ENCODE data around the gene PRDM11.

Gene PRDM11

DNA sequence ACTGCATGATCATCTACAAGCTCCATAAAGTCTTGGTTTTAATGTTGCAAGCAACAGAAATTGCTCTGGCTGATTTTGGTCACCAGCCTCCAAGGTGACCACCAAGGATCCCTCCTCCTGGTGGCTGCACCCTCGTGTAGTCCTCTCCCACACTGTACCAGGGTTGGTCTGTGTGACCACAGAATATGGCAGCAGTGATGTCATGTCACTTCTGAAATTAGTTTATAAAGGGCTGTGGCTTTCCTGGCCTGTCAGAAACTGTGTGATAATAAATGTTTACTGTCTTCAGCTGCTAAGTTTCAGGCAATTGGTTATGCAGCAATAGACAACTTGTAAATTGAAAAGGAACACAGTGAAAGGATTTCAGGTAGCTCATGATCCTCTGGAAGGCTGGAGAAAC, 5.3 kb upstream of the PRDM11 start:
- DNase-seq (ENCODE audit: insufficient read length, low spot score) (no peak), FAIRE-seq (no peak)

DNA sequence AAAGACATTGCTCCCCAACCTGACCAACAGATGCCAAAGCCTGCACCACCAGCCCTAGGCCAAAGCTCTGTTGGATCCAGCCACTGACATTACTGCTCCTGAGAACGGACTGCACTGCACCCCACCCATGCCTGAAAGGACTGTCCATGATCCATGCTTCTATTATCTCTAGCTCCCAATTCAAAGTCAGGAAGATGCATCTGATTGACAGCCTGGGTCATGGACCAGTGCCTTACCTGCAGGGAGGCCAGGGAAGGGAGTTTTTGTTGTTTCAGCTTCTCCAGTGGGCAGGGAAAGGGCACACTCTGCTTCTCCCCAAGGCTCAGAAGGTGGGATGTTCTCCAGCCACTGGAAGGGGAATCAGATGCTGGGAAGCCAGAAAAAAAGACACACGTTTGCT, 4.8 kb upstream of the PRDM11 start:
- DNase-seq (ENCODE audit: insufficient read length, low spot score) (no peak), FAIRE-seq (no peak)

DNA sequence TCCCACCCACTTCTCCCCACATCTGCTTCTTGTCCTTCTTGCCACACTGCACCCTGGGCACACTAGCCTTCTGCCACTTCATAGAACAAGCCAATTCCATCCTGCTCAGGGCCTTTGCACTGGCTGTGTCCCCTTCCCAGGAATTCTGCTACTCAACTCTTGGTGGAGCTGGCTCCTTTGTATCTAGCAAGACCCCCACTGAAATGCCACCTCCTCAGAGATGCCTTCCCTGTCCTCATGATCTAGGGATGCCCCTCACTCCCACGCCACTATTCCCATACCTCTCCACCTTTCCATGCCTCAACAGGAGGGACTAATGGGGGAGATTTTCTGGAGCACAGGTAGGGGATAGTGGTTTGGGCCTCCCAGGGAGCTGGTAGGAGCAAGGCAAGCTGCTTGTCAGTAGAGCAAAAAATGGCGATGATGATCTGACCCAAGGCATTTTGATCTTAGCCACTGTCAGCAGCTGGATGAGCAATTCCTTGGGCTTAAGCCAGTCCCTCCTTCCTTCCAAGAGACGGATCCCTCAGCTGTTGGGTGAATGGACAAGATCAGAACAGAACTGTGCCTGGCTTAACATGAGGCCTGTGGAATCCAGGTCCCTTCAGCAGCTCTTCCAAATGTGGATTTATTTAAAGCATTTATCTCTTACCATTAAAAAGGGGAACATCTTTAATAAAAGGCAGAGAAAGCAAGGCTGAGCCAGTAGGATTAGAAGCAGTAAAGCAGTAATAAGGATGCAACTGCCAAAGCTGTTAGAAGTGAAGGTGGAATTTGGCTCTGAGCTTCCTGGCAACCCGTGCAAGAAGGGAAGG, 4.0 kb upstream of the PRDM11 start:
- DNase-seq (ENCODE audit: insufficient read length, low spot score) (no peak), FAIRE-seq (no peak)

DNA sequence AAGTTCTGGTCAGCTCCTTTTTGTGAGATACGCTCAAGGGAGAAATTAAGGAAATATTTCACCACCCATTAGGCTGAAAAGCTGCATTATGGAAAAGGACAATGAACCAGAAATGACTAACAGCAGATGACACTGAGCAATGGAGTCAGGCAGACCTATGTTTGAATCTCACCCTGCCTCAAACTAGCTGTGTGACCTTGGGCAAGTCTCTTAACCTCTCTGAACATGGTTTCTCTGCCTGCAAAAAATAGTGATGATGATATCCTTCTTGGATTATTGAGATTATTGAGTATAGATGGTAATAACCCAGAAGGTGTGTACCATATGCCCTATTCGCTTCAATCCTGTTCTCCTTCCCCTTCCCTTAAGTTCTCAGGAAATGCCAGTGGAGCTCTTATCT, 2.9 kb upstream of the PRDM11 start:
- FAIRE-seq = no peak
- no peak for DNase-seq (ENCODE audit: insufficient read length, low spot score)

DNA sequence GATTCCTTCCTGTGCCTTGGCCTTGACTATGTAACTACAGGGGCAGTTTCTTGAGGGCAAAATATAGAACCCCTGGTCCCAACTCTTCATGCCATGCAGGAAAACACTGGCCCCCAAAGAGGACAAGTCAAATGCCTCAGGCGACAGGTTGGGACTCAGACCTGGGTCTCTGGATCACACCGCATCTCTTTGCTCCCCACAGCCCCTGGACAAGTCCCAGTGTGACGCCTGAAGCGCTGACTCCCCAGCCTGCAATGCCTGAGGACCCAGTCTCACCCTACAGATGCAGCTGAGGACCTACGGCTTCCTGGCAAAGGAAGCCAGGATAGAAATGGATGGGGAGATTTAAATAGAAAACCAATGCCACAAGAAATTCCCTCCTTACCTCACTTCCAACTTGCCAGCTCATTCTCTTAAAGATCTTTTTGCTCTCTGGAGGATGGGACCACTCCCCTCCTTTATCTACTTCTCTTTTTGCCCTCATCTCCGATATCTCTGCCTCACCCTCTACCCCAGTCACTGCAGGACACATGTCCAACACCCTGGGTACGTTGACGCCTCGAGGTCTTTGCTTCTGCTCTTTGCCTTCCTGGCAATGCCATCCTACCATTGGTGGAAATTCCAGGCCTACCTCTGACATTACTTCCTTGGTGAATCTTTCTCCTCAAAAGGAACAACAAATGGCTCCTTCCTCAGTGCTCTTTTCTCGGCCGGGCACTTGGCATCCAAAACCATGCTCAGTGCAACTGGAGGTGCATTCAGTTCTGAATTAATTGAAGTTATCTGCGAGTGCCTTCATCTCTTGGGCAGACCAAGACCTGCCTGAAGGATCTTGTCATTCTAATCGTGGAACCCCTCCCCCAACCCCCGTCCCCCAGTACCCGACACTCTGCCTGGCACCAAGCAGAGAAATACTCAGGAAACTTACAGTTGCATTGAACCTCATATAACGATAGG, 2.0 kb upstream of the PRDM11 start:
- FAIRE-seq = no peak
- no peak for DNase-seq (ENCODE audit: insufficient read length, low spot score)

DNA sequence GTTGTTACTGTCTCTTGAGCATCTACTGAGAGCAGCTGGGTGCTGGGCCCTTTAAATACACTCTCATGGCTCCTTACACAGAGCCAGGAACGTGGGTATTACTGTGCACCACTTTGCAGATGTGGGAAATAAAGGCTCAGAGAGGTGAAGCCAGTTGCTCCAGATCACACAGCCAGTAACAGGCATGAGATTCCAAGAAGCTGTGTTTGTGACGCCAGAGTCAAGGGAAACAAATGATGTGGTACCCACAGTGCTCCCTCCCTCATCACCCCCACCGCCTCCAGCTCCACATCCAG, 1.4 kb upstream of the PRDM11 start:
- DNase-seq (ENCODE audit: insufficient read length, low spot score) = no peak
- no peak for FAIRE-seq

DNA sequence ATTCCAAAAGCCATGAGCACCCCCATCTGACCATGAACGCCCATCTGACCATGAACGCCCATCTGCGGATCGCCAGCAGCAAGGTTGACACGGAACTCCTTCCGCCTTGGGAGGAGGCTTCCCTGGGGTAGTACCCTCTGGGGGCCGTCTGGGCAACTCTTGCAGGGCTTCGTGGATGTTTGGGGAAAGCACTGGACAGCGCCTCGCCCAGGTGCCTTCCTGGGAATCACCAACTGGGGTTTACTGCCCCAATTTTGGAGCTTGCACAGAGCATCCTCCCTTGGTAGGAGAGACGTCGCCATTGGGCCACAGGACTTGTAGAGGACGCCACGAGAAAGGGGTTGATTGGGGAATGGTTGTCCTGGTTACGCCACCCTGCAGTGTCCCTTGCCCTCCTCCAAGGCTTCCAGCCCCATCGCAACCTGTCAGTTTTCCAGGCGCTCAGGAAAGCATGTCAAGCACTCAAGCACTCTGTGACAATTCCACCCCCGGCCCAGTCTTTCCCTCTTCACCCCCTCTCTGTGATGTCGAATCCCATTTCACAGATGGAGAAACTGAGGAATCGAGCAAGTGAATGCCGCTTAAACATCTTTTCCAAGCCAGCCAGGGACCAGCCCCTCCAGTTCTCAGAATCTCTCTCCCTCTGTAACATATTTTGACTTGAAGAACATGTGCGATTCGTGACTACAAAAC, 914 bp upstream of the PRDM11 start:
- no peak for DNase-seq (ENCODE audit: insufficient read length, low spot score)
- no peak for FAIRE-seq

DNA sequence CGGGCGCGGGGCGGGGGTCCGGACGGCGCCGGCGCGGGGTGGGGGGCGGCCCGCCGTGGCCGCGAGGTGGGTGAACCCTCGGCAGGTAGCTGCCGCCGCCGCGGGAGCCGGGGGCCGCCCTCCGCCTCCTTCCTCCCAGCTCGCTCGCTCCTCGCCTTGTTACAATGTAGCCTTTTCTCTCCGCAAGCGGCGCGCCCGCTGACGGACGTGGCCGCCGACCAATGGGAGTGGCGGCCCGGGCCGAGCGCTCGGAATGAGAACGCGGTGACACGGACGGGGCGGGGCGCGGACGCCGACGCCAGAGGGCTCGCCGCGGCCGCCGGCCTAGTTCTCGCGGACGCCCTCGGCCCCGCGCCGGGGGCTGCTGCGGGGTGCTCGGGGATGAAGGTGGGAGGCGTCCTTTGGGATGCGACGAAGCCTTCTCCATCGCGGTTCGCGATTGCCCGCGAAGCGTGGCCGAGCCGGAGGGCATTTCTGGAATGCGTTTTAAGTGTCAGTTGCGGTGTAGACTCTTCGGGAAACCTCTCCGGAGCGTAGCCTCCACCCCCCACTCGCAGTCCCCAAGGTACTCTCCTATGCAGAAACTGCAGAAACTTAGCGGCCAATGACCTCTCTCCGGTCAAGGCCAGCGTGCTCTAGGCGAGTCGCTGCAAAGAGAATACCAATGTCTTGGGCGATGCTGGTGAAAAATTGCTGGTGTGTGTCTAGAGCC, 734 bp downstream of the PRDM11 start:
- DNase-seq (ENCODE audit: insufficient read length, low spot score) (peak; percentile 99), FAIRE-seq (peak; percentile 89)

DNA sequence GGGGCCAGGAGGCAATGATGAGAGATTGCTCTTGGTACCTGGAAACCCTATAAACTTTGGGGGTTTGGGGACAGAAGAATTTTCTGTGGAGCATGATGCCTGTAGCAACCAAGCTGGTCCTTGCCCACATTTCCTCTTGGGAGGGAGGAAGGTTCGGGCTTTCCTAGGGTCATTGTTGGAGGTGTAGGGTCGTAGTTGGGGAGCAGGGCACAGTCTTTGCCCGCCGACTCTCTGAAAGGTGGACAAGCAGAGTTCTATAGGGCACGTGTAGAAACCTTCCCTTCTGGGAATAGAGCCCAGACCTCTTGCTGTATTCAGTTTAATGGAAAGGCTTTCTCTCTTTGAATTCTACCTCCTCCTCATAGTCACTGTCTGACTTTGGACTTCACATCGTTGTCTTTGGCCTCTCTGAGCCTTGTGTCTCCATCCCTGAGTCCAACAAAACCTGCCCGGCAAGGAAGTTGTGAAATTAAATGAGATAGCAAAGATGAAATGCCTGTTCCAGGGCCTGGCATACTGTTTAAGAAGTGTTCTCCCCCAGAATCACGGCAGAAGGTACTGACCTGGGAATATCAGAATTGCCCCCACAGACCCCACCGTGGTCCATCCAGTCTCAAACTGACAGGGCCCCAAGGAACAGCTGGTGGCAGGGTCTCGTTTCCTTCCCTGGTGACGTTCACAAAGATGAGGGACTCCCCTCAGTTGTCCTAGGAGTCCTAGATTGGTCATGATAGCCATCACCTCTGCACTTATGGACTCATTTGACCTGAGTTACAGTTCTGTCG, 1.6 kb downstream of the PRDM11 start:
- FAIRE-seq (peak; percentile 40), DNase-seq (ENCODE audit: insufficient read length, low spot score) (no peak)

DNA sequence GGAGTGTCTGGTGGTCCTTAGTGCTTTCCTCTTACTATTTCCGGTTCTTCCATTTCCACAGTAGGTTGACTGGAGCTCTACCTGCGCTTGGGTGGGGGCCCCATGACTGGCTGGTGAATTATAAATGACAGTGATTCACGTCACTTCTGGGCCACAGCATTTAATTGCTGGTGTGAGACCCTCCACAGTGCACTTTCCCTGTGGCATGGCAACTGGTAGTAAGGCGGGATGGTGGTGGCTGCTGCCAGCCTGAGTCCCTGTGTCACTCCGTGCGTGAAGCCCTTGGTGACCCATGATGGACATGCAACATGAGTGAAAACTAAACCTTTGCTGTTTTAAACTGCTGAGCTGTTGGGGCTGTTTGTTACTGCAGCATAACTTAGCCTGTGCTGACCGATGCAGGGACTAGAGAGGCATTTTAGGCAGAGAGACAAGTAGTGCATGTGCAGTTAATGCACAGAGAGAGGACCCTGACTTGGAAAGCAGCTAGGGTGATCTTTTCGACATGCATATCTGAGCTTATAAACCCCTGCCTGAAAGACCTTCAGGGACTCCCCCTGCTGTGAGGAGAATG, 3.1 kb downstream of the PRDM11 start:
- FAIRE-seq (no peak), DNase-seq (ENCODE audit: insufficient read length, low spot score) (no peak)

DNA sequence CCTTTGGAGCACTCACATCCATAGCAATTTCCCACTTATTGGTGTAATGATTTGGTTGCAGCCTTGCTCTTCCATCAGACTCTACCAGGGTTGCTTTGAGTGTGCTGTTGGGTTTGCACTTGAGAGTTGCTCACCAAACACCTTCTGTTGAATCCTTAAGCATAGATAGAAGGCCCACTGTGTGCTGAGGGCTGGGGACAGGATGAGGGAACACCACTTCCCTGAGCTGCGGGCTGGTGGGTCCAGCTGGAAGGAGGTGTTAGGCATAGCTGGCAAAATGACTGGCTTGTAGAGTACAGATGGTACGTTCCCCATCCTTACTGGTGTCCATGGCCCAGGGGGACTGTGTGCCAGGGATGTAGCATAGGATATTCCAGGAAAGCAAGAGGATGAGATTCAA, 3.9 kb downstream of the PRDM11 start:
- no peak for DNase-seq (ENCODE audit: insufficient read length, low spot score)
- FAIRE-seq = no peak

DNA sequence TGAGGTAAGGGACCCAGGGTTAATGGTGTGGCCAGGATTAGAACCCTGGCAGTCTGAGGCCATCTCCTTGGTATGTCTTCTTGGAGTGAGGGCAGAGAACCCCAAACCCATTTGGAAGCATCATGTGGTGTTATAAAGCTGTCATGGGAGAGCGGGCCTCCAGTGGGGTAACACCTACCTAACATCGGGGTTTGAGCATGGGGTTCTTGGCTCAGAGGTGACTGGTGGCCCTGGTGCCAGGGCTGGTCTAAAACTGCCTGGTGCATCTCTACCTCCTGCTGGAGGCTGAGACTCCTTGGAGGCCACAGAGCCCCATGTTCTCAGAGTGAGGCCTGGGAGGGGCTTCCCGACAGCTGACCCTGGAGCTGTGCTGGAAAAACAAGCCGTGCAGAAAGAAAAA, 4.5 kb downstream of the PRDM11 start:
- DNase-seq (ENCODE audit: insufficient read length, low spot score) = no peak
- no peak for FAIRE-seq

DNA sequence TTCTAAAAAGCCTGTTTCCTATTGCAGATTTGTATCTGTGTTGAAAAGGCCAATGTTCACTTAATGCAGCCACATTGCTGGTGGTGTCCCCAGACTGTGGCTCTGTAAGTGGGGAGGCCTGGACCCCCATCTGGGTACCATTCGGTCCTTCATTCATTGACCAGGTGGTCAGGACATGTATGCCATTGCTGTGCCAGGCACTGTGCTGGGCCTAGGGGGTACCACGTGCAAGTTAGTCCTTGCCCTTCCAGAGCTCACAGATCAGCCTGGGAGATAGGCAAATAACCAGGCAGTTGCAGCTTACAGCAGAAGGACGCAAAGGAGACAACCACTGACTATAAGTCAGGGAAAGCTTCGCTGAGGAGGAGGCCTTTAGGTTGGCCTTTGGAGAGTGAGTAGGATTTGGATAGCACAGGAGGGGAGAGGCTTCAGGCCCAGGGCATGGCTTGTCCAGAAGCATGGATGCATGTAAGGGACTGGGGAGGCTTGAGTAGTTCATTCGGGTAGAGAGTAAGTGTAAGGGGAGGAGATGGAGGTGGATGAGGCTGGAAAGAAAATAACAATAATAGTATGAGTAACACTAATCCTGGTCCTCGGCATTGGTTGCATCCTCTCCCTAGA, 5.0 kb downstream of the PRDM11 start:
- FAIRE-seq = no peak
- DNase-seq (ENCODE audit: insufficient read length, low spot score) = no peak

DNA sequence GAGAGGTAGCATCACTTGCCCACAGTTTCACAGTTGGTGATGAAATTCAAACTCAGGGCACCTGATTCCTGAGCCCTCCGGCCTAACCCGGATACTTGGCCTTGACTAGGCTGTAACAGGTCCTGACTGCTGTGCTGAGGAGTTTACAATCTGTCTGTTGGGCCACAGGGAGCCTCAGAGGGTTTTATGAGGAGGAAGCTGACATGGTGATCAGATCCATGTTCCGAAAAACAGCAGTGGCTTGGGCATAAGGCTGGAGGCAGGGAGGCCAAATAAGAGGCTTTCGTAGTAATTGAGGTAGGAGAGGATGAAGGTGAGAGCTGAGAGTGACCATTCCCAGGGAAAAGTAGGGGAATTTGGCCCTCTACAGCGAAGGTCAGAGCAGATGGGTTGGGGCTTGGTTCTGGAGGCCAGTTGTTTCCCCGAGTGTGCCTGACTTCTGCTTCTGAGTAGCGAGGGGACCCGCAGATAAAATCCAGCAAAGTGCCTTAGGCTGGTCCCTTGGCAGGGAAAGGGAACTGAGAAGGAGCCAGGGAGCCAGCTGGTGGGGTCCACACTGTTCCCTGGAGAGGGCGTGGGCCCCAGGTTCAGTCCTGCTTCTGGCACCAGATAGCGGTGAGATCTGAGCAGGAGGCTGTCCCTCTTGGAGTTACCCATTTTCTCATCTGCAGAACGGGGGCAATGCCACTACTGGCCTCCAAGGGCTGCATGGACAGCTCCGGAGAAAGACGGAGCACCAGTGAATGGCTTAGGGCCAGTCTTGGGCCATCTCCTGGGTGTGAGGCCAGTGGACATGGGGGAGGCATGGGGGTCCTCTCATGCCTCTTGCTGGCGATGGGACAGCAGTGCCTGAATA, 6.5 kb downstream of the PRDM11 start:
- DNase-seq (ENCODE audit: insufficient read length, low spot score) (no peak), FAIRE-seq (no peak)

DNA sequence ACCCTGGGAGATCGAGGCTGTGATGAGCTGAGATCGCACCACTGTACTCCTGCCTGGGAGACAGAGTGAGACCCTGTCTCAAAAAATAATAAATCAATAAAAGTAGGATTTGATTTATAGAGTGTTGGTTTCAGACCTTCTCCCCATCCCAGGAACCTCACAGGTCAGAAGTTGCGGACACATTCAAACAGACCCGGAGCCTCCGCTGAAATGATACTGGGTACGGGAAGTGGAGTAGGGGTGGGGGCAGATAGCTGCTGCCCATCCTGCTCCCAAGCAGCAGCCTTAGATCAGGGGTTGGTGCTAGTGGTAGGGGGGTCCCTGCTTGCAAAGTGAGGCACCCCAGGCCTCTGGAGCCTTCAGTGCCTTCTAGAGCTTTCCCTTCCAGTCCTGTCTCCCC, 7.8 kb downstream of the PRDM11 start:
- FAIRE-seq (no peak), DNase-seq (ENCODE audit: insufficient read length, low spot score) (no peak)

DNA sequence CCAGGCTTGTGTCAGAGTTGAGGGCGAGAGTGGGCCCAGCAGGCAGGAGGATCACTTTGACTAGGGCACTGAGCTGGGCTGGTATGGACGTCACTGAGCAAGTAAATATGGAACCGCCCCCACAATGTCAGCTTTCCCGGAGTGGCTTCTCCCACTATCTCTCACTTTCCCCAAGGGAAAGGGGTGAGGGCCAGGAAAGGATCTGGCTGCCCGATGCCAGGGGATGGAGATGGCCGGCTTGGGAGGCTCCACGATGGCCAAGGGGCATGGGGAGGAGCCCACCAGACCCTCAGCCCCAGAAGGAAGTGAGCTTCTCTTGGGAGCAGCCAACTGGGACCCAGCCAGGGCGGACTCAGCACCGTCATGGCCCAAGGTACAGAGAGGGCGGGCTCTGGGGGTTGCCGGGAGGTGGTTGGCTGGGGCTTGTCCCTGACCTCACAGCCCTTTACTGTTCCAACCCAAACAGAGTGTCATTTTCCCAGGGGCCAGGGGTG, 8.7 kb downstream of the PRDM11 start:
- no peak for FAIRE-seq

DNA sequence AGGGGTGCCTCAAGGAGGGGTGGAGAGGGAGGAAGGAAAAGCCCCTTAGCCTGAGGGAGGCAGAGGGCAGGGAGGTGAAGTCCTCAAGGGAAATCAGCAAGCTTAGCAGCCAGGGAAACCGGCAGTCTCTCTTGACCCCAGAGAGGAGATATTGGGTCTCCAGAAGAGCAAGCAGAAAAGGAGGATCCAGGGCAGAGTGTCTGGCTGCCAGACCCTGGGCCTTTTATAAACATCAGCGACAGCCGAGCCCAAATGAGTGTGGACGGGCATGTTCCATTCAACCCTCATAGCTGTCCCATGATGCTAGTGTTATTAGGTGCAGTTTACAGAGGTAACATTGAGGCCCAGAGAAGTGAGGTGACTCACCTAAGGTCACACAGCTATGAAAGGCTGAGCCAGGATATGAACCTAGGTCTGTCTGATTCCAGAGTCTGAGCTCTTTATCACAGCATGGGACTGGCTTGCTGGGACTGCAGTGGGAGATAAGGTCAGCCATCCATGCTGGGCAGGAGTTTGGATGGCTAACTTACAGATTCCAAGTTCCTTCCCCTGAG, 9.3 kb downstream of the PRDM11 start:
- FAIRE-seq (no peak), DNase-seq (ENCODE audit: insufficient read length, low spot score) (no peak)

More for the DNA sequence above, 8.7 kb downstream of the PRDM11 start:
- no peak for DNase-seq (ENCODE audit: insufficient read length, low spot score)

DNA sequence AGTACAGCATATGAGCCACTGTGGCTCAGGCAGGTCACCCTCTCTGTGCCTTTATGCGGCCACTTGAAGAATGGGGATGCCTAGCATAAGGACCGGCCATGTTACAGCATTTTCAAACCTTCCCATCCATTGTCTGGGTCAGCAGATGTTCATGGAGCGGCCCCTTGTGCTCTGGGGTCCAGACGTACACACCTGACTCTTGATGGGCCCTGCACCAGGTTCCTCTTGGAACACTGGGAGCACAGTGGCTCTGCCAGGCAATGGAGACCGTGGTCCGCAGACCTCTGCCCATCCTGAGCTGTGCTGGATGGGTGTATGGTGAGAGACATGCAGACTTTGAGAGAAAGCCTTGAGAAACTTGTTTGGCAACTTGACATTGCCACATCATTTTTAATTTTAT, 9.8 kb downstream of the PRDM11 start:
- DNase-seq (ENCODE audit: insufficient read length, low spot score) = no peak
- no peak for FAIRE-seq

All from GM19239 (cell line).